K562 (cell line): ENCODE measurements around the gene ACKR3. TPM values are rescaled to one million over a fixed set of nuclear protein-coding genes. Genes with fewer than 3 reads are reported as not detected.

Experiments
- ATAC-seq: fragments of 200-7000 bp; cut with Tn5 transposase; 3 replicates; pipeline ENCODE4 v1.9.1; 2020; ENCODE audit warnings: moderate library complexity
- BruUV-seq: library from RNA; stranded (reverse); fragments of 400-500 nt; replicated peaks from 2 replicates; lab custom pipeline; 2021; lab: Mats Ljungman, UMichigan
- CTCF ChIA-PET: fragments of 300-600 bp; formaldehyde crosslinking; extraction: SDS; loops from one replicate; lab custom pipeline; 2021; ENCODE audit warnings: low intra/inter-chr PET ratio; lab: Yijun Ruan, JAX
- POLR2A ChIA-PET: fragments of 300-600, 350-650 bp; sonication (Branson Sonifier 250); formaldehyde crosslinking; extraction: SDS; loops from one replicate; lab custom pipeline; 2021; ENCODE audit warnings: antibody characterized with exemption, inconsistent platforms; lab: Yijun Ruan, JAX
- DNase-seq, 4 experiments: peaks; one replicate each; pipeline versions ENCODE4 v3.0.0 to v3.0.0-alpha.2; 2011 to 2018; ENCODE audit warnings: low spot score in 3 of 4, mixed read lengths in 3 of 4; ENCODE audit errors: extremely low read depth in 1 of 4
- FAIRE-seq: peaks from 2 replicates; lab custom pipeline; 2011; peaks lifted over from hg19 to GRCh38; lab: Jason Lieb, UNC
- H2AFZ ChIP-seq: 2 replicates; pipeline ENCODE4 v1.6.0; 2011; ENCODE audit warnings: low read depth, low read length, control low read depth, inconsistent platforms
- H3K27ac ChIP-seq: fragments of 200-600 bp; 3 replicates; pipeline ENCODE4 v1.8.0; 2011; ENCODE audit warnings: low read depth, mild to moderate bottlenecking, control low read depth, inconsistent platforms, low read length, moderate library complexity, mixed read lengths; ENCODE audit errors: extremely low read depth
- H3K27me3 ChIP-seq, 2 experiments: fragments of 300-600 bp in 1 of 2; 2 replicates in 1 of 2; 3 replicates in 1 of 2; pipeline versions ENCODE4 v1.6.0 to v1.8.0; 2011; ENCODE audit warnings: inconsistent platforms in 2 of 2, low read length in 2 of 2, mild to moderate bottlenecking in 1 of 2, mixed read lengths in 1 of 2, moderate library complexity in 1 of 2; ENCODE audit not compliant: control insufficient read depth in 2 of 2, insufficient read depth in 2 of 2
- H3K36me3 ChIP-seq: fragments of 300-600 bp; 3 replicates; pipeline ENCODE4 v1.8.0; 2011; ENCODE audit warnings: mild to moderate bottlenecking, low read length, inconsistent platforms; ENCODE audit not compliant: control insufficient read depth, insufficient read depth
- H3K4me1 ChIP-seq, 2 experiments: fragments of 200-600 bp in 1 of 2; replicated peaks in 1 of 2; 2 replicates in 1 of 2; 3 replicates in 1 of 2; pipeline versions ENCODE4 v1.5.1 to v1.8.0; 2011; ENCODE audit warnings: inconsistent platforms in 2 of 2, low read length in 2 of 2, mild to moderate bottlenecking in 1 of 2, mixed read lengths in 1 of 2, moderate library complexity in 1 of 2; ENCODE audit not compliant: control insufficient read depth in 2 of 2, insufficient read depth in 2 of 2
- H3K4me2 ChIP-seq: 2 replicates; pipeline ENCODE4 v1.6.1; 2011; ENCODE audit warnings: low read length, control low read depth, inconsistent platforms, mixed read lengths; ENCODE audit not compliant: insufficient read depth
- H3K4me3 ChIP-seq: fragments of 200-600 bp; sonication (generic), shearing (Covaris generic); 2 replicates; pipeline ENCODE4 v1.5.1; 2016; ENCODE audit warnings: control low read depth, inconsistent platforms
- H3K79me2 ChIP-seq: fragments of 200-600 bp; 3 replicates; pipeline ENCODE4 v1.8.0; 2011; ENCODE audit warnings: low read length, inconsistent platforms; ENCODE audit not compliant: control insufficient read depth, insufficient read depth
- H3K9ac ChIP-seq, 2 experiments: 2 replicates each; pipeline versions ENCODE4 v1.6.0 to v1.6.1; 2011; ENCODE audit warnings: low read depth in 2 of 2, low read length in 2 of 2, control low read depth in 1 of 2, inconsistent platforms in 1 of 2, mild to moderate bottlenecking in 1 of 2, mixed read lengths in 1 of 2; ENCODE audit not compliant: insufficient read depth in 1 of 2
- H3K9me1 ChIP-seq: one replicate; pipeline ENCODE4 v1.6.0; 2011; ENCODE audit warnings: inconsistent platforms, mild to moderate bottlenecking, low read length, moderate library complexity; ENCODE audit not compliant: control insufficient read depth, insufficient read depth
- H3K9me3 ChIP-seq: replicated peaks from 2 replicates; pipeline ENCODE4 v1.5.1; 2011; ENCODE audit warnings: low read depth, low read length, inconsistent platforms; ENCODE audit not compliant: control insufficient read depth, insufficient read depth
- H4K20me1 ChIP-seq: replicated peaks from 2 replicates; pipeline ENCODE4 v1.6.1; 2011; ENCODE audit warnings: low read length, inconsistent platforms, mixed read lengths; ENCODE audit not compliant: control insufficient read depth, insufficient read depth
- CBFA2T3 ChIP-seq: fragments of 450-650 bp; IDR thresholded peaks from 2 replicates; pipeline ENCODE4 v1.6.1; 2017
- CBX5 ChIP-seq: IDR thresholded peaks from 2 replicates; pipeline ENCODE4 v1.6.1; 2014; ENCODE audit warnings: low read depth, borderline replicate concordance
- CLOCK ChIP-seq: fragments of 250-450 bp; sonication (Bioruptor Pico); IDR thresholded peaks from 2 replicates; pipeline ENCODE4 v1.4.0; 2020; ENCODE audit warnings: mild to moderate bottlenecking, moderate library complexity, borderline replicate concordance
- ETV5 ChIP-seq: sonication (generic); formaldehyde crosslinking; IDR thresholded peaks from 2 replicates; pipeline ENCODE4 v1.4.0; 2020; ENCODE audit warnings: low read depth, mild to moderate bottlenecking, missing genetic modification reagents
- HNRNPK ChIP-seq: fragments of 200-400 bp; formaldehyde crosslinking; IDR thresholded peaks from one replicate; pipeline ENCODE4 v1.6.1; 2018; ENCODE audit warnings: mild to moderate bottlenecking, low read depth, low read length; ENCODE audit not compliant: poor library complexity, severe bottlenecking
- PKNOX1 ChIP-seq: fragments of 450-650 bp; IDR thresholded peaks from 2 replicates; pipeline ENCODE4 v1.6.1; 2016
- PRDM10 ChIP-seq: fragments of 450-650 bp; IDR thresholded peaks from 2 replicates; pipeline ENCODE4 v1.6.1; 2018; ENCODE audit not compliant: partially characterized antibody
- PURB ChIP-seq: sonication (generic); formaldehyde crosslinking; IDR thresholded peaks from 2 replicates; pipeline ENCODE4 v1.9.0; 2021; ENCODE audit warnings: low read depth, mild to moderate bottlenecking, missing genetic modification reagents
- ZBTB26 ChIP-seq: fragments of 450-650 bp; formaldehyde crosslinking; IDR thresholded peaks from 2 replicates; pipeline ENCODE4 v1.4.0; 2022; ENCODE audit warnings: missing genetic modification characterization
- ZNF431 ChIP-seq: sonication (generic); formaldehyde crosslinking; IDR thresholded peaks from 2 replicates; pipeline ENCODE4 v1.8.0; 2022; ENCODE audit warnings: mild to moderate bottlenecking, missing genetic modification reagents
- ZNF436 ChIP-seq: fragments of 250-450, 450-650 bp; sonication (Bioruptor Pico); formaldehyde crosslinking; IDR thresholded peaks from 2 replicates; pipeline ENCODE4 v1.7.0; 2020; ENCODE audit warnings: mild to moderate bottlenecking
- WGBS: fragments of 100-300 bp; shearing (Covaris generic); methylation state at CpG from one replicate; pipeline ENCODE4 v1.1.6; 2016; ENCODE audit warnings: low coverage, mixed read lengths; ENCODE audit not compliant: insufficient coverage; ENCODE audit errors: missing lambda C conversion rate; 5-methylcytosine and 5-hydroxymethylcytosine counted together
- in situ Hi-C: fragments of 300-500 bp; cut with MboI; formaldehyde crosslinking; loops from 4 replicates; pipeline ENCODE4 v1.15.0; 2018; ENCODE audit warnings: inconsistent platforms, mixed read lengths
- intact Hi-C: fragments of 100-400 bp; cut with micrococcal nuclease; formaldehyde crosslinking; loops from 2 replicates; pipeline ENCODE4 v1.14.2; 2022
- polyA plus RNA-seq, 8 experiments: library from polyadenylated mRNA; depleted of rRNA in 4 of 8; stranded (reverse) in 5 of 8; unstranded in 3 of 8; fragments of >200 nt; fragmentation: Nextera tagmentation in 2 of 8; fragmentation: Illumina TruSeq in 1 of 8; extraction: Ambion mirVana in 2 of 8; extraction: Trizol in 1 of 8; gene quantifications; 2 replicates each; pipeline versions ENCODE4 v1.2.1 to v1.2.3, GENCODE V29; 2011 to 2014; ENCODE audit warnings: inconsistent platforms in 1 of 8, missing spikeins in 1 of 8
- total RNA-seq, 7 experiments: library from RNA; depleted of rRNA in 6 of 7; stranded (reverse); fragments of >200 nt in 6 of 7; fragmentation: Illumina TruSeq in 2 of 7; extraction: Trizol in 2 of 7; gene quantifications; 2 replicates each; pipeline versions ENCODE4 v1.2.1 to v1.2.3, GENCODE V29; 2011 to 2021; ENCODE audit warnings: low replicate concordance in 1 of 7
- TF ChIP-seq, protein P1 (sequence below): sonication (generic); formaldehyde crosslinking; IDR thresholded peaks from 2 replicates; pipeline ENCODE4 v1.8.1; 2023; ENCODE audit warnings: mild to moderate bottlenecking, missing genetic modification reagents

The ACKR3 gene
- total and polyA plus RNA-seq, 9 of the 15 experiments (the other 6 are each of a cell fraction or from before 2014, with no cell fraction given), result 0.07 TPM; not detected in 8

DNA sequence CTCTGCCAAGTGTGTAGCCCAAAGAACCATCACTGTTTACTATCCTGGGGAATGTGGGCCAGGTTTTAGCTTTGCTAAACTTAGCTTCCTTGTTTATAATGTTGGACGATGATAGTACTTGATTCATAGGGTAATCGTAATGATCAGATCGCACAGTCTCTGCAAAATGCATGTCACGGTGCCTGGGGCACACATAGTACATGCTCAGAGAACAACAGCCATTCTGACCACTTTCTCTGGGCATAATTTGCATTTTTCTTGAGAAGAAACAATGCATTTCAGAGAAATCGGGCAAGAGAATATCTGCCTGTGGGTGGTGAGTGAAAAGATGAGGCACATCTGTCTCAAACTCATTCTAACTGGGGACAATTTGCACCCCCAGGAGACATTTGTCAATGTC lies 16.3 kb downstream of the ACKR3 start:
- intact Hi-C loops (no loop called here), in situ Hi-C loops (no loop called here)
- Histone ChIP-seq H4K20me1 (no peaks in the 10 kb centered on the region), H3K4me3 (no peak overlapping the region), H2AFZ (no peak overlapping the region), H3K9me3 (no peaks in the 10 kb centered on the region), H3K79me2 (no peaks in the 10 kb centered on the region), H3K9me1 (no peaks in the 10 kb centered on the region), H3K9ac (no peak overlapping the region), H3K27ac (no peak overlapping the region), H3K4me2 (no peak overlapping the region), H3K4me1 (no peaks in the 10 kb centered on the region), H3K36me3 (no peaks in the 10 kb centered on the region), H3K27me3 (peaks cover 0 to 37% of the 10 kb centered on the region in 2 experiments; a peak in 2 of 5 replicates)
- DNase-seq (no peak), ATAC-seq (no peak), FAIRE-seq (no peak)
- no TSS peak for BruUV-seq
- ChIA-PET CTCF (no interaction called here), POLR2A (no interaction called here)
- WGBS, result 0% methylated on average over 5 of the region's 5 CpGs
- TF ChIP-seq CLOCK (CRISPR knock-in tag) (no peak), ZNF431 (CRISPR knock-in tag) (no peak), ZBTB26 (no peak), PURB (CRISPR knock-in tag) (no peak), CBX5 (no peak), ETV5 (no peak), PRDM10 (no peak), PKNOX1 (no peak), CBFA2T3 (no peak), ZNF436 (CRISPR knock-in tag) (no peak), HNRNPK (no peak)
- TF ChIP-seq, protein P1, sequence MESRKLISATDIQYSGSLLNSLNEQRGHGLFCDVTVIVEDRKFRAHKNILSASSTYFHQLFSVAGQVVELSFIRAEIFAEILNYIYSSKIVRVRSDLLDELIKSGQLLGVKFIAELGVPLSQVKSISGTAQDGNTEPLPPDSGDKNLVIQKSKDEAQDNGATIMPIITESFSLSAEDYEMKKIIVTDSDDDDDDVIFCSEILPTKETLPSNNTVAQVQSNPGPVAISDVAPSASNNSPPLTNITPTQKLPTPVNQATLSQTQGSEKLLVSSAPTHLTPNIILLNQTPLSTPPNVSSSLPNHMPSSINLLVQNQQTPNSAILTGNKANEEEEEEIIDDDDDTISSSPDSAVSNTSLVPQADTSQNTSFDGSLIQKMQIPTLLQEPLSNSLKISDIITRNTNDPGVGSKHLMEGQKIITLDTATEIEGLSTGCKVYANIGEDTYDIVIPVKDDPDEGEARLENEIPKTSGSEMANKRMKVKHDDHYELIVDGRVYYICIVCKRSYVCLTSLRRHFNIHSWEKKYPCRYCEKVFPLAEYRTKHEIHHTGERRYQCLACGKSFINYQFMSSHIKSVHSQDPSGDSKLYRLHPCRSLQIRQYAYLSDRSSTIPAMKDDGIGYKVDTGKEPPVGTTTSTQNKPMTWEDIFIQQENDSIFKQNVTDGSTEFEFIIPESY (CRISPR knock-in tag), result no peak
